HG02571 (cell line): ENCODE measurements around the gene PTTG2.

ENCODE experiments used
- ATAC-seq: cut with Tn5 transposase; IDR thresholded peaks from one replicate; pipeline ENCODE4 v1.9.1; 2021; ENCODE audit warnings: mild to moderate bottlenecking, moderate library complexity; ENCODE audit not compliant: unreplicated experiment

The PTTG2 gene

DNA sequence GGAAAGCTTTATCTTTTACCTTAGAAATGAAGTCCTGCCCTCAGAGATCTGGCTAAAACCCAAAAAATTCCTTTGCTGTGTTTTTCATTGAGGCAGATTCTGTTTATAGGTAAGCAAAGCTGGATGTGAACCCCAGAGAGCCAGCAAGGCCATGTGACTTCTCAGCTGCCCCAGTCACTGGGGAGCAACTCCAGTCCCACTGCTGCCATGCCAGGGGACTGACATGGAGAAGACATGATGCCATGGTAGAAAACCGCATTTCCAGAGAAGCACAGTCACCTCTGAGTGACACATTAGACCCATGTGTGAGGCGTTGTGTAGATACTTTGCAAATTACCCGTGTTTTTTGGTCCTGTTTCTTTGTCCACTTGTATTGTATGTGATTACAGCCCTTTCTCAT lies 45.4 kb downstream of the PTTG2 start:
- ATAC-seq: no peak

DNA sequence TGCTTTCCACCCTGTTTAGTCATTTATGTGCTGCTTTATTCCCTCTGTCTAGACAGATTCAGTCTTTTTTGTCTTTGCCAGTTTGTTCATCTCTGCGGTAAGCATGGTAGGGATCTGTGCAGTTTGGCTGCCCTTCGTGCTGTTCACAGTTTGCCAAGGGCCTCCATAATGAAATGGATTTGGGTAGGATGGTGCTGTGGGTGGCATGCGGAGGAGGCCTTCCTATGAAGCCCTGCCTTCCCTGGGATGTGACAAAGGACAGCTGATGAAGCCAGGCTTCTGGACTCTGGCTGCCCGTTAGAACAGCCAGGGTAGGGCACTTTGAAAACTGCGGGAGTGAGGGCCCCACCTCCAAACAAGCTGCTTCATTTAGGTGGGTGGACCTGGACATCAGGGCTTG lies 47.4 kb downstream of the PTTG2 start:
- no peak for ATAC-seq

DNA sequence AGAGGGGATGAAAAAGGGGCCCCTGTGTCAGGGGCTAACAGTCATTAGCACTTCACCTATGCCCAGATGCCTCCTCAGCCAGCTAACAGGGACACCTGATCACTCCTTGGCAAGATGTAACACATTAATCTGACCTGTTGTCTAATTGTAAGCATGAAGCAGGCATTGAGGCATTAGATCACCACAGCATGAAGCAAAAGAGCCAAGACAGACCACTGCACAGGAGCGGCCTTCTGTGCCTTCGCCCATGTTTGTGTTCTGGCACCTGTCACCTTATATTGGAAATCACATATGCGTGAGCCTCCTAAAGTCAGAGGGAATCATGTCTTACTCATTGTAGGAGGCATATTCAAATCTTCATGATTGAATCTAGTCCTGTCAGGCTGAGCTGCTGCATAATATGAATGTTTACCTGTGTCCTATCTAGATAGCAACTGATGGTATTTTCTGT lies 48.4 kb downstream of the PTTG2 start:
- ATAC-seq: no peak

DNA sequence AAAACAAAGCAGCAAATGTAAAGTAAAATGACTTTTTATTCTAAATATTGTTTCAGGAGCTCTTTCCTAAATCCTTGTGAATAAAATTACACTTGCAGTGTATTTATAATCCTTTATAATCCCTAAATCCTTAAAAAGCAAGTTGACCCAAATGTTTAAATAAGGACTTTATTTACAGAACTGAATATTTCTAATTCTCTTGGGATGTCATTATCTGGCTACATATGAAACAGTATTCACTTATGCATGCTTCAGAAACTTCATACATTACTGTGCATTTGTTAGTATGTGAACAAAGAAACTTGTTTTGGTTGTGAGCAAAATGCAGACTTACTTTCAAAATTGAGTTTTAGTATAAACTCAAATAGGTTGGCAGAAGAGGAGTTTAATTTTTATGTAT lies 49.2 kb downstream of the PTTG2 start:
- no peak for ATAC-seq

DNA sequence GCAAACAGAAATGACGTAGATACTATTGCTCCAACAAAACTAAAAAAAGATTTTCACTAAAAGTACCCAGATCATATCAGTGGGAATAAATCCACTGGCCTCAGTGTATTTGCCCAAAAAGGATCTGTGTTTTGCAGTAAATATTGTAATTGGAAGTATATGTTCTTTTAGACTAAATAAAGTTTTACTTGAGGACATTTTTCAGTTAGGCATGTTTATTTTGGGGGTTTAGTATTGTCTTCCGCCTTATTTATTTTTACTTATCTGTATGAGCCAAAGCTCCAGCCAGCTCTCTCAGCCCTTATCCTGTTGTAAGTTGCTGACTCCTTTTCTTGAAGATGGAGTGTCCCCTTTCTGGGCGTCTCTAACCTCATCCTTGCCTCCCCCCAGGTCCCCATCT lies 49.8 kb downstream of the PTTG2 start:
- no peak for ATAC-seq
